CD4-positive, alpha-beta T cell treated with Interleukin-4 for 1 hour (primary cell): Measurements from ENCODE around the gene DNLZ.
A peak's percentile ranks its signal among the peaks of the same experiment; 100 is the strongest.

Experiments
- DNase-seq, 2 donors: peaks; one replicate each; pipeline ENCODE4 v3.0.0-alpha.2; 2020 to 2022

The DNLZ gene

DNA sequence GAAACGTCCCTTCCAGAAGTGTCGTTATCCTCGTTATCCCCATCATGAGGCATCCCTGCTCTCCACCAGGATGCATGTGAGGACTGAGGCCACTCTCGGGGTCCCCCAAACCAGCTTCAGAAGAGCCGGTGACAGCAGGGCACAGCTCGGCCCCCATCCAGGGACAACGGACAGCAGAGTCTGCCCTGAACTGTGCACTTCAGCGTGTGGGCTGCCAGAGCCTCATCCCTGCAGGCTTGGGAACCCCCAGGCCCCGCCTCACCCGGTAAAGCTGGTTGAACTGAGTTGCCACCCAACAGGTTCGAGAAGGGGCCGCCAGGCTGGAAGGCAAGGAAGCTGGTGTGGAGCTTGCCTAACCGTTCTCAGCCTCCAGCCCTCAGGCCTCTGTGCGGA, 10.6 kb upstream of the DNLZ start:
- no peak for DNase-seq

DNA sequence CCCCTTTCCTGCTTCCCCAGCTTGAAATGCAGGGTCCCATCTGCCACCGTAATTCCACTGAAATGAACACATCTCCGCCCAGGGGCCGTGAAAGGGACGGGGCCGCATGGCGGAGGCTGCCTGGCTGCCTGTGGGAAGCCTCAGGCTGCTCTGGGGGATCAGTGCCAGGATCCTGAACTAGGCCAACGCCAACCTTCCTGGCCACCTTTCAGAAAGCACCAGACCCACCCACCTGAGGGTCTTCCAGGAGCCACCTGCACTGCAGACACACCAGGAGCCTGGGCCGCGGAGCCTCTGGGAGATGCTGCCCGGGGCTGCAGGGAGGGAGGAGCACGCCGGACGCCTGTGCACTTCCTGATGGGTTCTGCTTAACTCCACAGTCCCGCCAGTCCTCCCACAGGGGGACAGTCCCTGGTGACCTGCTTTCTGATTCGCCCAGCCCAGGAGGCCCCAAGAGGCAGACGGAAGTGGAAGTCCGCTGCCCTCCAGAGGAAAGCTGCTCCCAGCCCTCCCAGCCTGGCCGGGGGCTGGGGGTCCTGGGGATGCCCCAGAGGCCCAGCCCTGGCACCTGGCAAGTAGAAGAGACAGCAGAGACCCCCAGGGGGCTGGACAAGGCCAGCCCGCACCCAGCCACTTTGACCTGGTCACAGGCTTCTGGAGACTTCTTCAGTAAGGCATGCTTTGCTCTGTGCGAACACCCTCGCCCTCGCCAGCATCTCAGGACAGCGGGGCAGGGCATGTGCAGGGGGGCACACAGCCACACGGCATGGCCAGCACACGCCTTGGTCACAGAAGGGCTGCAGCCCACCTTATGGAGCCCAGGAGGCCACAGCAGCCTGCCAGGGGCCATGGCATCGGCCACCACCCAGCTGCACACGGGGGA, 10.0 kb upstream of the DNLZ start, which contains the start of gene CARD9:
TSS of gene CARD9 (minus strand) at position 370 of the 883 bp plus-strand sequence. CDS start 1,591 bp downstream, outside the sequence.
- DNase-seq: peak; percentile 15 to 64

DNA sequence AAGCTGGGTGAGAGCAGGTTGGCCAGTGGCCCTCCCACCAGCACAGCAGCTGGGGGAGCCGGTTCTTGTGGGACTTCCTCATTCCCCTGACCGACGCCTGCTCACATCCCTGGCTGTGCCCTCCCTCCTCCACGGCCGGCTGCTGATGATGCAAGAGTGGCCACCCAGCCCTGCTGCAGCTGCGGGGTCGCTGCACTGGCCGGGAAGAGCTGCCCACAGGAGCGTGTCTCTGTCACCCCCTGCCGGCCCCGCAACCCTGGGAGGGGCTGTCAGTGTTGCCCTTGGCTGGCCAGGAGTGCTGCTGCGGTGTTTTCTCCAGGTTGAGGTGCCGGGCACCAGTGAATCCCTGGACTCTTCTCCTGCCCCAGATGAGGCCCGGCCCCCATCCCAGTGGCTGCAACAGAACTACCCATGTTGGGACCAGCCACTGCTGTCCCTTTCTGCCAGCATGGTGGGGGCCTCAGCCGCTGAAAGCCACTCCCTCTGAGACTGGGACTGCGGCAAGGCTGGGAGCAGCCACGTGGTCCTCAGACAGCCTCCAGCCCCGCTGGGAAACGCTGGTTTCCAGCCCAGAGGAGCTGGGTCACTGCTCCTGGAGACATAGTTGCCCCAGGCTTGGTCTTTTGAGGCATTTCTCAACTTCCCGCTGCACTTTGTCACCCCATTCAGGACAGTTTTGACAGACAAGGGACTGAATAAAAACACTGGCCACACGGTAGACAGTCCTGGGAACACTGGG, 9.2 kb upstream of the DNLZ start:
- peak in 1 of 2 donors; percentile 62 for DNase-seq

GRCh38 chr9:136372006-136372405, 8.5 kb upstream of the DNLZ start:
- DNase-seq: no peak

- no peak for DNase-seq
Measured at GRCh38 chr9:136371533-136371880, 8.0 kb upstream of the DNLZ start.

GRCh38 chr9:136370687-136371532, 7.4 kb upstream of the DNLZ start:
- DNase-seq: no peak

GRCh38 chr9:136370037-136370436, 6.5 kb upstream of the DNLZ start:
- DNase-seq: no peak

DNA sequence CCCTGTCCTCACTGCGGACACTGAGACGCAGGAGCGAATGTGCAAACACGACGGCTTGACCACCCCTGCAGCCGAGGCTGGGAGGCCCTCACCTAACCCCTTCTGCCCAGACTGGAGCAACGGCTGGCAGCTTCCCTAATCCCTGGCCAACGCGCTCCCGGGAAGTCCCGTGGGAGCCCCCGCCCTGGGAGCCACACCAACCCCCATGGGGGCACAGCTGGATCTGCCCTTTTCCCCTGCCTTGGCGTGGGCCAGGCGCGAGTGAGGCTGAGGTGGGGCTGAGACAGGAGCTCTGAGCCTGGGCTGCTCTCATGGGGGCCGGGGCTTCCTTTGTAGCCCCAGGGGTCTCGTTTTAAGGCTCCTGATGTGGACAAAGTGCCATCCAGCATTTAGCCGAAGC, 4.6 kb upstream of the DNLZ start:
- DNase-seq: no peak

DNA sequence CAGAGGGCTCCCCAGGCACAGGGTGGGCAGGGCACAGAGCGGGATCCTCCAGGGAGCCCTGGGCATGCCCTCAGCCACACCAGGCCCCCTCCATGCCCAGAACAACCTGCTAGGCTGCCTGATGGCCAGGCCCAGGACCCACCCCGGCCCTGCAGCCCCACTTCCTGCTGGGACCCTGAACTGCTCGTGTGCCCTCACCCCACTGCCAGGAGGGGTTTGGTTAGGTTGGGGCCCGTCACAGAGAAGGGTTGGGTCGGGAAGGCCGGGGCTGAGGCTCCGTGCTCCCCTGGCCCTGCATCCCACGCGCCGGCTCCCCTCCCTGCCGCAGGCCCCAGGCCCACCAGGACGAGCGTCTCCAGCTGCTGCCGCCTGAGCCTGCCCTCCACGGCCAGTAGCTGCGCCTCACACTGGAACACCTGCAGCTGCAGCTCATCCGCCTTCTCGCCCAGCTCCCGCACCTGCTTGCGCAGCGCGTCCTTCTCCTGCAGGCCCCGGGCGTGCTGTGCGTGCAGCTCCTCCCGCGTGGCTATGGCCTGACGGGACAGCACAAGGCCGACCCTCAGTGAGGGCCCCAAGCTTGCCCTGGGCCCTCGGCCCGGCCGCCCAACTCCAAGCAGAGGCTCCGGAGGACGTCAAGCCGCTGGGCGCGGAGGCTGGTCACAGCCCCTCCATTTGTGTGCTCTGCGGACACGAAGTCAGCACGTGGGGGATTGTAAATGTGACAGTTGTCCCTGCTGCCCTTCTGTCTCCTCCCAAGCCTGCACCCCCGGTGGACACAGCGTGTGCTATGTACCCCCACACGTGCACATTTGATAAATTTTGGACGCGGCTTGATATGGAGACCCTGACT, 4.0 kb upstream of the DNLZ start:
- no peak for DNase-seq

DNA sequence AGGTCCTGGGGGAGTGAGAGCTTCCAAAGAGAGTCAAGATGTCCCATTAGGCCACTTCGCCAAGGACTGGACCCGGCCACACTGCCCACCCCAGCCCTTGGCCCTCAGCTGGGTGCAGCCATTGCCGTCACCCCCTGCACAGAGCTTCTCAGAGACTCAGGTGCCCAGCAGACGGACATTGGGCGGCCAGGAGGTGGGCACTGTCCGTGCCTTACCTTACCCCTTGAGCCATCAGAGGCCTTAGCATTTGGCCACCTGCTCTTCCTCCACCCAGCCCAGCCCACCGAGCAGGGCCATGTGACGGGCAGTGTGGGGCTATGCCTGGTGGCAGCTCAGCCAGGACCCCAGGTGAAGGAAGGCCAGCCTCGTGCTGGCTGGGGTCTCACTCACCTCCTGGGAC, 3.3 kb upstream of the DNLZ start:
- no peak for DNase-seq

- no peak for DNase-seq
Measured at GRCh38 chr9:136365775-136366222, 2.3 kb upstream of the DNLZ start.

DNA sequence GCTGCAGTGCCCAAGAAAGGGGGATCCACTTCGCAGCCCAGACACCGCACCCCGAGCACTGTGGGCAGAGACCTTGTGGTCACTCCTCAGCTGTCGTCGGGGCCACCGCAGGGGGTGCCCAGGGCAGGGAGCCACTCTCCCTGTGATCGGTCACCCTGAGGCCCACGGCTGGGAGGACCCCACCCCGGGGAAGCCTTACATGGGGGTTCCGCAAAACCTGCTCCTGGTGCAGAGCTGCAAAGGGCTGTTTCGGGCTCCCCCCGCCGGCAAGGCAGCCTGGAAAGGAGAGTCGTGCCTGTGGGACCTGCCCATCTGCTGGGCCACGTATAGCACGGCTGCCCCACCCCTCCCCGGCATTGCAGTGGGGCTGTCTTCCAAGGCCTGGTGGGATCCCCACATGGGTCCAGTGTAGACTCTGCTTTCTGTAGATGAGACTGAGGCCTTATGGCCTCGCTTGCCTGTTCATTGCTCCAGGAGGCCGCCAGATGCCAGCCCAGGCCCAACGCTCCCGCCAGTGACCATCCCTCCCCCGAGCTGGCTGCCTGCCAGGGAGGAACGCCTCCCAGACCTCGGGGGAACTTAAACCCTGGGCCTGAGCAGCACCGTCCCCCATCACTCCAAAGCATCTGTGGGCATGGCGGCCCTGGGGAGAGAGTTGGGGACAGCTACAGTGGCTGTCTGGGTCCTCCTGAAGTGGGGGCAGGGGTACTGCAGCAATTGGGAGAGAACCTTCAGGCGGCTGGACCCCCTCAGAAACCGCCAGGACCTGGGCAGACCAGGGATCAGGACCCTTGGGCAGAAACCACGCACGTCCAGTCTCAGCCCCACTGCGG, 1.6 kb upstream of the DNLZ start:
- no peak for DNase-seq

GRCh38 chr9:136363949-136364748, 605 bp upstream of the DNLZ start:
- DNase-seq: no peak

DNA sequence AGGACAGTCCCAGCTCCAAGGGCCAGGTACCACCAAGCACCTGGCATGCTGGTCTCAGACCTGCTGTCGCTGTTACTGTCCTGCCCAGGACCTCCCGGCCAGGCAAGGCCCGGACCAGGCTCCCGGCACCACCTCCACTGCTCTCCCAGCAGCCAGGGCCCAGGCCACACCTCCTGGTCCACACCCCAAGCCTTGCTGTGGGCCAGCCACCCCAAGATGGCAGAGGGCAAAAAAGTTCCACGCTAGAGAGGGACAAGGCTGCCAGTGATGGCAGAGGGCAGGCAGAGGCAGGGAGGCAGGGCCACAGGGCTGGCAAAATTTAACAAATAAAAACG, 1.1 kb downstream of the DNLZ start:
- no peak for DNase-seq

DNA sequence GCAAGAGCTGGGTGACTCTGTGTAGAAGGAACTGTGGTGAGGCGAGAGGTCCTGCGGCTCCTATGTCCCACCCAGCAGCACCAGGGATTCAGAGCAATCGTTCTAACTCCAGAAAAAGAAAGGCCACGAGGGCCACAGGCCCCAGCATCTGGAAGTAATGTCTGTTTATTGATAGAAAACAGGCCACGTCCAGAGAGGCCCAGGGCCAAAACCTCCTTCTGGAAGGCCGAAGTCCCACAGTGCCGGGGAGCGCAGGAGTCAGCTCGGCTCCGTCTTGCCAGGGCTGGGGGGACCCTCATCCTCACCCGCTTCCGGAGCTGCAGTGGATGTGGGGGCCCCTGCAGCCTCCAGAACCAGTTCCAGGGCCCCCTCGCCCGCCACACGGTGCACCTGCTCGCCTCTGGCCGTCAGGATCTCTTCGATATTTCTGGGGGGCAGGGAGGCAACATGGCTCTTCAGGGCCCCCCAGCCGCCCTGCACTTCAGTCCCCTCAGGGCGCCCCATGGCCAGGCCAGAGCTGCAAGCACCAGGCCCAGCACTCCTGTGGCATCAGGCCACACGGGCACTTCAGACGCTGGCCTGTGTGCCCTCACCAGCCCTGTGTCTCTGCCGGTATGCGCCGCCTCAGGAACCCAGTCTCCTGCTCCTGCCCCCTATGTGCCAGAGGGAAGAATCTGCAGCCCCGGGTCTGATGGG, 1.6 kb downstream of the DNLZ start:
- no peak for DNase-seq

- DNase-seq: no peak
Measured at GRCh38 chr9:136361047-136361753, 2.3 kb downstream of the DNLZ start.

GRCh38 chr9:136359774-136360718, 3.5 kb downstream of the DNLZ start:
- DNase-seq: no peak

DNA sequence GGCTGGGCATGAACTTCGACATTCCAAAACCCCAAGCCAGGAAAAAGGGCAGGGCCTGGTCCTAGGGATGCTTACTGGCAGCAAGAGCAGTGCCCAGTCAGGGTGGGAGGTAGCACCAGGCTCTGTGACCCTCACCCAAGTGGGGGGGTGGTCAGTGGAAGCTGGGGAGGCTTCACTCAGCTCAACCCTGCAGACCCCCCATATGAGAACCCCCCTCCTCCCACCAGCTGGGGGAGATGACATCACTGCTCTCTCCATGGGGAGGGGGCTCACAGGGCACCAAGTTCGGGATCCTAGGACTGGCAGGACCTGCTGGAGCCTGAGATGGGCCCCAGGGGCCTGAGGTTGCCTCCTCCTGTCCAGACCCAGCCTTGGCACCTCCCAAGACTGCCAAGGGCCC, 4.7 kb downstream of the DNLZ start:
- no peak for DNase-seq
